ENCODE measurements around the gene GUCY1A2.

GUCY1A2 gene

DNA sequence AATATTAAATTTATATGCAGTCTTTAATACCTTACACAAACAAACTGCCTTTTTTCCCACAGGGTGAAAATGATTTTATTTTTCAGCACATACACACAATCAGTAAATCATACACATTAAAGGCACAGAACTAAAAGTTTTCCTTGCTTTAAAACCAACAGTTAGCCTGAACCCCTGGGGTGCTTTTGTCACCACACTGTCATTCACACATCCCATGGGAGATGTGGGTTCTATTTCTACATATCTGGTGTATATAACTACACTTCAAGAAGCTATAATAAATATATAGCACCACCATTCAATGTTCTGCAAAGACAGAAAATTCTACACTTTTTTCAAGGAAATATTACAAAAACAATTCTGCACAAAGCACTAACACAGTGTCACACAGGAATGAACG lies 197.0 kb downstream of the GUCY1A2 start:
- DNase-seq = no peak
- Histone ChIP-seq H3K27ac (no peak overlapping the region), H3K36me3 (replicated peaks) (no peaks in the 10 kb centered on the region), H3K4me3 (ENCODE audit: low read depth, low read length) (no peak overlapping the region), H3K27me3 (replicated peaks) (no peaks in the 10 kb centered on the region)
- TF ChIP-seq, protein P1, sequence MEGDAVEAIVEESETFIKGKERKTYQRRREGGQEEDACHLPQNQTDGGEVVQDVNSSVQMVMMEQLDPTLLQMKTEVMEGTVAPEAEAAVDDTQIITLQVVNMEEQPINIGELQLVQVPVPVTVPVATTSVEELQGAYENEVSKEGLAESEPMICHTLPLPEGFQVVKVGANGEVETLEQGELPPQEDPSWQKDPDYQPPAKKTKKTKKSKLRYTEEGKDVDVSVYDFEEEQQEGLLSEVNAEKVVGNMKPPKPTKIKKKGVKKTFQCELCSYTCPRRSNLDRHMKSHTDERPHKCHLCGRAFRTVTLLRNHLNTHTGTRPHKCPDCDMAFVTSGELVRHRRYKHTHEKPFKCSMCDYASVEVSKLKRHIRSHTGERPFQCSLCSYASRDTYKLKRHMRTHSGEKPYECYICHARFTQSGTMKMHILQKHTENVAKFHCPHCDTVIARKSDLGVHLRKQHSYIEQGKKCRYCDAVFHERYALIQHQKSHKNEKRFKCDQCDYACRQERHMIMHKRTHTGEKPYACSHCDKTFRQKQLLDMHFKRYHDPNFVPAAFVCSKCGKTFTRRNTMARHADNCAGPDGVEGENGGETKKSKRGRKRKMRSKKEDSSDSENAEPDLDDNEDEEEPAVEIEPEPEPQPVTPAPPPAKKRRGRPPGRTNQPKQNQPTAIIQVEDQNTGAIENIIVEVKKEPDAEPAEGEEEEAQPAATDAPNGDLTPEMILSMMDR (IDR thresholded peaks at IDR 0.05; ENCODE audit: low read depth, low read length, missing control alignments) = no peak
- in situ Hi-C loops (cut with HindIII; ENCODE audit: low pct_ligation_motif_present, low sequenced_read_pairs) = no loop called here

DNA sequence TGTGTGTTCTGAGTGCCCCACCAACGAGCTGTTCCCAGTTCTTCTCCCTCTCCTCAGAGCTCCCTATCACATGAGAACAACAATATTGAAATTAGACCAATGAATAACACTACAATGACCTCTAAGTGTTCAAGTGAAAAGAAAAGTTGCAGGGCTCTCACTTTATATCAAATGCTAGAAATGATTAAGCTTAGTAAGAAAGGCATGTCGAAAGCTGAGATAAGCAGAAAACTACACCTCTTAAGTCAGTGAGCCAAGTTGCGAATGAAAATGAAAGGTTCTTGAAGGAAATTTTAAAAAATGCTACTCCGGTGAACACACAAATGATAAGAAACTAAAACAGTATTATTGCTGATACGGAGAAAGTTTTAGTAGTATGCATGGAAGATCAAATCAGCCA lies 199.8 kb downstream of the GUCY1A2 start:
- no peak for DNase-seq
- no peaks in the 10 kb centered on the region for H3K36me3 ChIP-seq (replicated peaks)
- in situ Hi-C loops (cut with HindIII; ENCODE audit: low pct_ligation_motif_present, low sequenced_read_pairs) = no loop called here
- H3K27ac ChIP-seq = no peak overlapping the region
- H3K4me3 ChIP-seq (ENCODE audit: low read depth, low read length) = no peak overlapping the region
- TF ChIP-seq, protein P1 (IDR thresholded peaks at IDR 0.05; ENCODE audit: low read depth, low read length, missing control alignments) = no peak
- H3K27me3 ChIP-seq (replicated peaks) = no peaks in the 10 kb centered on the region

DNA sequence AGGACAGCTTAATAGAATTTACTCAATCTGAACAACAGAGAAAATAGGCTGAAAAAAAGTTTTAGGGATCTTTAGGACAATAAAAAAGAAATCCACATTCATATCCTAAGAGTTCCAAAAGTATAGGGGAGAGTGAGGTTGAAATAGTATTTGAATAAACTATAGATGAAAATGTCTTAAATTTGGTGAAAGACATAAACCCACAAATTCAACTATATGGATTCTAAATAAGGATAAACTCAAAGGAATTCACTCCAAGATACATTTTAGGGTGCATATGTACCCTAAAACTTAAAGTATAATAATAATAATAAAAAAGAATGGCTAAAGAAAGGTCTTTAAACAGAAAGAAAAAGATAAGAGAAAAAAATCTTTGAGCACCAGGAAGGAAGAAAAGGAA lies 203.1 kb downstream of the GUCY1A2 start:
- no peaks in the 10 kb centered on the region for H3K27me3 ChIP-seq (replicated peaks)
- H3K36me3 ChIP-seq (replicated peaks) = no peaks in the 10 kb centered on the region
- no peak for DNase-seq
- TF ChIP-seq, protein P1 (IDR thresholded peaks at IDR 0.05; ENCODE audit: low read depth, low read length, missing control alignments) = no peak
- in situ Hi-C loops (cut with HindIII; ENCODE audit: low pct_ligation_motif_present, low sequenced_read_pairs) = no loop called here
- H3K27ac ChIP-seq = no peak overlapping the region
- H3K4me3 ChIP-seq (ENCODE audit: low read depth, low read length) = no peak overlapping the region

DNA sequence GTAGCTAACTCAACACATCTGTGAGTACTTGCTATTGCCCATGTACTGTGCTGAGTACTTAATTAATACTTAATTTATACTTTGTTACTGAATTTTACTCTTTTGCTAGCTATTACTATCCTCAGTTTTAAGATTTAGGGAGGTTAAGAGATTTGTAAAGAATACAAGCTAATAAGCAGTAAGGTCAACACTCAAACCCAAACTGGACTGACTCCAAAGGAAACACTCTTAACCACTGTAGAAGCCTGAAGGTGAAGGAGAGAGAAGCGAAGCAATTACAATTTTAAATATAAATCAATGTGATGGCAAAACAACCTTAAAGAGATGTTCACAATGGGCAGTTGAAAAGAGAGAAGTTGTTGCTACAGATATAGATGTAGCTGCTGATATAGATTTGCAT lies 204.5 kb downstream of the GUCY1A2 start:
- Histone ChIP-seq H3K27ac (no peak overlapping the region), H3K27me3 (replicated peaks) (no peaks in the 10 kb centered on the region), H3K4me3 (ENCODE audit: low read depth, low read length) (no peak overlapping the region), H3K36me3 (replicated peaks) (no peaks in the 10 kb centered on the region)
- no peak for DNase-seq
- in situ Hi-C loops (cut with HindIII; ENCODE audit: low pct_ligation_motif_present, low sequenced_read_pairs) = no loop called here
- TF ChIP-seq, protein P1 (IDR thresholded peaks at IDR 0.05; ENCODE audit: low read depth, low read length, missing control alignments) = no peak

DNA sequence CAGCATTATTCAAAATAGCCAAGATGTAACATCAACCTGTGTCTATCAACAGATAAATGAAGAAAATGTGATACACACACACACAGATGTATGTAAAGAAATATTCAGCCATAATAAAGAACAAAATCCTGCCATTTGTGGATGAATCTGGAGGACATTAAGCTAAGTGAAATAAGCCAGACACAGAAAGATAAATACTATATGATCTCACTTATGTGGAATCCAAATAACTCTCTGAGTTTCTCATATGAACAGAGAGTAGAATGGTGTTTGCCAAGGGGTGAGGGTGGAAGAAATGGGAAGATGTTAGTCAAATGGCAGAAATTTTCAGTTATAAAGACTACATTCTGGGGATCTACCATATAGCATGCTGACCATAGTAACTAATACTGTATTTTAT lies 224.2 kb downstream of the GUCY1A2 start:
- TF ChIP-seq, protein P1 (IDR thresholded peaks at IDR 0.05; ENCODE audit: low read depth, low read length, missing control alignments) = no peak
- DNase-seq = no peak
- Histone ChIP-seq H3K27me3 (replicated peaks) (no peaks in the 10 kb centered on the region), H3K4me3 (ENCODE audit: low read depth, low read length) (no peak overlapping the region), H3K36me3 (replicated peaks) (no peaks in the 10 kb centered on the region), H3K27ac (no peak overlapping the region)
- in situ Hi-C loops (cut with HindIII; ENCODE audit: low pct_ligation_motif_present, low sequenced_read_pairs) = no loop called here

DNA sequence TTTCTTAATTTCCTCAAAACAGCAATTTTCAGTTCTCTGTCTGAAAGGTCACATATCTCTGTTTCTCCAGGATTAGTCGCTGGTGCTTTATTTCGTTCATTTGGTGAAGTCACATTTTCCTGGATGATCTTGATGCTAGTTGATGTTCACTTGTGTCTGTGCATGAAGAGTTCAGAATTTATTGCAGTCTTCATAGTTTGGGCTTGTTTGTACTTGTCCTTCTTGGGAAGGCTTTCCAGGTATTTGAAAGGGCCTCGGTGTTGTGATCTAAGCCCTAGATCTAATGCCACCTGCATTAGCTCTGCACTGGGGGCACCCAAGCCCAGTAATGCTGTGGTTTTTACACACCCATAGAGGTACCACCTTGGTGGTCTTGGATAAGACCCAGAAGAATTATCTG lies 228.9 kb downstream of the GUCY1A2 start:
- in situ Hi-C loops (cut with HindIII; ENCODE audit: low pct_ligation_motif_present, low sequenced_read_pairs) = no loop called here
- no peaks in the 10 kb centered on the region for H3K27me3 ChIP-seq (replicated peaks)

More for the DNA sequence above, 228.9 kb downstream of the GUCY1A2 start:
- DNase-seq = no peak
- Histone ChIP-seq H3K27ac (no peak overlapping the region), H3K4me3 (ENCODE audit: low read depth, low read length) (no peak overlapping the region), H3K36me3 (replicated peaks) (no peaks in the 10 kb centered on the region)
- TF ChIP-seq, protein P1 (IDR thresholded peaks at IDR 0.05; ENCODE audit: low read depth, low read length, missing control alignments) = no peak
